ENCODE data around the gene ZFR2.

DNA sequence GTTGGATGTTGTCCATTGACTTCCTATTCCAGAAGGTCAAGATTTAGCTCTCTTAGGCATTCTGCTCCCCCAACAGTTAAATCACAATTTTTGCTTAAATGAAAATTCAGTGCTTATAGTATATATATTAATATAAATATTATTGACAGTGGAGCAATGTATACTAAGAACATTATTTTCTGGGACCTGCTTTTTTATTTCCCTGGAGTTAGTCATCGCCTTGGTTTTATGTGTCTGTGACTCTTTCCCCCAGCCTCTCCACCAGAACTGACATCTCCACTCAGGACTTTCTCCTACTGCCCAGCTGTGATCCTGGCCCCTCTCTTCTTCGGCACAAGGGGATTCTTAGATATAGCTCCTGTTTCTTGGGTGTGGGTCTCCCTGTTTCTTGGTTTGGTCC, 72.5 kb downstream of the ZFR2 start:
- no peak for TF ChIP-seq CTCF (IDR thresholded peaks at IDR 0.05; ENCODE audit: low read depth, low read length, poor library complexity, severe bottlenecking)
- no peak for TF ChIP-seq EZH2phosphoT487 (IDR thresholded peaks at IDR 0.05; ENCODE audit: borderline replicate concordance, low read length)
